ENCODE results near the gene ZNF778. TPM values are rescaled to one million over a fixed set of nuclear protein-coding genes. Genes with fewer than 3 reads are reported as not detected.

Gene ZNF778
- total RNA-seq: 1 to 10 TPM; 4.9 to 5.6 TPM

GRCh38 chr16:89217388-89218191 is at the start of gene ZNF778:
Gene ZNF778, plus strand, starts transcription at chr16:89217703. Its CDS starts 3,425 bp downstream, at chr16:89221128.
- TF ChIP-seq CTCF (IDR thresholded peaks at IDR 0.05): peak in 2 of 7 experiments; percentile 3 to 11
- TF ChIP-seq POLR2A (IDR thresholded peaks at IDR 0.05): peak; percentile 51 to 83 (median 80)
- DNase-seq (peak; percentile 80 to 87 (median 82)), ATAC-seq (peak; percentile 90)
- Histone ChIP-seq H3K27me3 (no peaks in the 10 kb centered on the region), H3K4me3 (peak within 1 kb of the TSS; percentile 75 to 78), H3K4me1 (peaks cover 26% of the 10 kb centered on the region), H3K9me3 (no peaks in the 10 kb centered on the region), H3K36me3 (replicated peaks in 1 of 2; ENCODE audit: insufficient read depth in 1 of 2, low read depth in 2 of 2) (peaks cover 0 to 4% of the 10 kb centered on the region in 2 donors), H3K27ac (peak within 1 kb of the TSS; percentile 73 to 97 (median 92))
- intact Hi-C loops (cut with DNase I): loop anchor here (10.0 kb wide), 1 partner anchor 403 kb away; the partner anchor contains the start of gene APRT
- 0% methylated on average over 48 to 91 of the region's 91 CpGs for WGBS, 2 donors

- TF ChIP-seq CTCF (IDR thresholded peaks at IDR 0.05): no peak
- no peak for TF ChIP-seq POLR2A (IDR thresholded peaks at IDR 0.05)
- H3K27ac ChIP-seq: no peak overlapping the region
- H3K36me3 ChIP-seq (replicated peaks in 1 of 2; ENCODE audit: insufficient read depth in 1 of 2, low read depth in 2 of 2): no peaks in the 10 kb centered on the region
- H3K4me1 ChIP-seq: peaks cover 22% of the 10 kb centered on the region
- WGBS, 2 donors: 46 to 59% methylated on average over 11 to 23 of the region's 23 CpGs
- intact Hi-C loops (cut with DNase I): no loop called here
- peaks cover 0 to 16% of the 10 kb centered on the region in 2 donors for H3K27me3 ChIP-seq
- H3K9me3 ChIP-seq: no peaks in the 10 kb centered on the region
- no peak for DNase-seq
- H3K4me3 ChIP-seq: no peak overlapping the region
- no peak for ATAC-seq
Measured at GRCh38 chr16:89168381-89169189, 48.9 kb upstream of the ZNF778 start.

- H3K27ac ChIP-seq: no peak overlapping the region
- no peaks in the 10 kb centered on the region for H3K9me3 ChIP-seq
- WGBS, 2 donors: 74 to 81% methylated on average over 5 to 14 of the region's 14 CpGs
- DNase-seq (no peak), ATAC-seq (no peak)
- peaks cover 0 to 16% of the 10 kb centered on the region in 2 donors for H3K27me3 ChIP-seq
- no peak overlapping the region for H3K4me3 ChIP-seq
- intact Hi-C loops (cut with DNase I): no loop called here
- H3K4me1 ChIP-seq: peaks cover 22% of the 10 kb centered on the region
- no peak for TF ChIP-seq POLR2A (IDR thresholded peaks at IDR 0.05)
- TF ChIP-seq CTCF (IDR thresholded peaks at IDR 0.05): no peak
- H3K36me3 ChIP-seq (replicated peaks in 1 of 2; ENCODE audit: insufficient read depth in 1 of 2, low read depth in 2 of 2): no peaks in the 10 kb centered on the region
Measured at GRCh38 chr16:89169778-89170177, 47.7 kb upstream of the ZNF778 start.

GRCh38 chr16:89170346-89171215 is 46.9 kb upstream of the ZNF778 start:
- peaks cover 0 to 16% of the 10 kb centered on the region in 2 donors for H3K27me3 ChIP-seq
- peaks cover 22% of the 10 kb centered on the region for H3K4me1 ChIP-seq
- H3K9me3 ChIP-seq: no peaks in the 10 kb centered on the region
- TF ChIP-seq CTCF (IDR thresholded peaks at IDR 0.05) (no peak), POLR2A (IDR thresholded peaks at IDR 0.05) (no peak)
- peak; percentile 51 to 58 (median 54) for DNase-seq
- no peaks in the 10 kb centered on the region for H3K36me3 ChIP-seq (replicated peaks in 1 of 2; ENCODE audit: insufficient read depth in 1 of 2, low read depth in 2 of 2)
- no peak overlapping the region for H3K4me3 ChIP-seq
- WGBS, 2 donors: 7 to 8% methylated on average over 20 to 32 of the region's 34 CpGs
- intact Hi-C loops (cut with DNase I): no loop called here
- no peak overlapping the region for H3K27ac ChIP-seq
- ATAC-seq: no peak

Data from body of pancreas (tissue), 4 donors.